Measurements from ENCODE around the gene EXPH5. TPM values are rescaled to one million over a fixed set of nuclear protein-coding genes. Genes with fewer than 3 reads are reported as not detected.

Gene EXPH5
- total and polyA plus RNA-seq, 7 donors = 0.36 to 2.4 (median 0.55) TPM

GRCh38 chr11:108467091-108467823 is 126.3 kb downstream of the EXPH5 start, which contains the start of gene C11orf65:
TSS of gene C11orf65 (minus strand) at chr11:108467529. CDS start at chr11:108461559, 5,970 bp downstream.
- peak; percentile 99 for DNase-seq
- H3K4me1 ChIP-seq = peaks cover 0 to 11% (median 0%) of the 10 kb centered on the region in 4 donors
- H3K27ac ChIP-seq = peak within 1 kb of the TSS; percentile 94 to 98 (median 97)
- no peaks in the 10 kb centered on the region for H3K9me3 ChIP-seq
- intact Hi-C loops (cut with DNase I) = loop anchor here (1.0 to 5.0 kb wide), 3 partner anchors 30 to 350 kb away; no protein-coding TSS in a partner anchor
- peak within 1 kb of the TSS; percentile 56 to 73 (median 64) for H3K4me3 ChIP-seq
- 0% methylated on average over 35 of the region's 35 CpGs for WGBS, 2 donors
- H3K36me3 ChIP-seq = no peaks in the 10 kb centered on the region
- H3K27me3 ChIP-seq = no peaks in the 10 kb centered on the region
- TF ChIP-seq CTCF (IDR thresholded peaks at IDR 0.05) = no peak
- peak; percentile 93 to 96 for TF ChIP-seq POLR2A (IDR thresholded peaks at IDR 0.05)
- peak in 1 of 4 donors; percentile 24 for TF ChIP-seq EP300 (IDR thresholded peaks at IDR 0.05)
- peak; percentile 99 for TF ChIP-seq POLR2AphosphoS5 (IDR thresholded peaks at IDR 0.05)

- H3K4me3 ChIP-seq = peak overlapping the region; percentile 56 to 73 (median 64)
- H3K4me1 ChIP-seq = peaks cover 0 to 11% (median 0%) of the 10 kb centered on the region in 4 donors
- no peaks in the 10 kb centered on the region for H3K9me3 ChIP-seq
- no peak for TF ChIP-seq POLR2A (IDR thresholded peaks at IDR 0.05)
- no peak for TF ChIP-seq POLR2AphosphoS5 (IDR thresholded peaks at IDR 0.05)
- no peak for TF ChIP-seq CTCF (IDR thresholded peaks at IDR 0.05)
- TF ChIP-seq EP300 (IDR thresholded peaks at IDR 0.05) = no peak
- no peaks in the 10 kb centered on the region for H3K27me3 ChIP-seq
- 30 to 45% methylated on average over 7 of the region's 7 CpGs for WGBS, 2 donors
- H3K27ac ChIP-seq = peak overlapping the region; percentile 94 to 98 (median 97)
- DNase-seq = no peak
- intact Hi-C loops (cut with DNase I) = loop anchor here (5.0 kb wide), 1 partner anchor 349 kb away; no protein-coding TSS in a partner anchor
- no peaks in the 10 kb centered on the region for H3K36me3 ChIP-seq
Measured at GRCh38 chr11:108466405-108466804, 127.2 kb downstream of the EXPH5 start.

Other genes with a start within 250 kb of the EXPH5 start
- gene C11orf65, start 126.2 kb downstream of the EXPH5 start, total RNA-seq = 1 to 10 TPM in 1 of 4 donors, under 1 TPM in 3; 0.14 to 1.1 (median 0.51) TPM
- gene C11orf65, start 126.2 kb downstream of the EXPH5 start, polyA plus RNA-seq = under 1 TPM in 1 of 3 donors, not detected in 2; 0.42 TPM
- gene POGLUT3, start 95.4 kb downstream of the EXPH5 start, total RNA-seq = 10 to 100 TPM; 17.7 to 28.5 (median 24.0) TPM
- 1 to 10 TPM; 4.4 to 9.2 (median 4.8) TPM for gene POGLUT3, start 95.4 kb downstream of the EXPH5 start, polyA plus RNA-seq
- 10 to 100 TPM; 12.8 to 41.0 (median 26.7) TPM for gene DDX10, start 71.3 kb upstream of the EXPH5 start, total RNA-seq
- 10 to 100 TPM; 12.0 to 18.2 (median 12.0) TPM for gene DDX10, start 71.3 kb upstream of the EXPH5 start, polyA plus RNA-seq

All from sigmoid colon (tissue), 7 donors.